HEK293 (cell line): ENCODE data around the gene MGAT4B.

ENCODE experiments used
- GLI2 ChIP-seq: fragments of 450-650 bp; formaldehyde crosslinking; IDR thresholded peaks from 2 replicates; pipeline ENCODE4; 2017; ENCODE audit warnings: missing biosample characterization, missing genetic modification characterization, low read depth, borderline replicate concordance
- GLIS1 ChIP-seq: fragments of 450-650 bp; formaldehyde crosslinking; IDR thresholded peaks from 2 replicates; pipeline ENCODE4 v1.5.1; 2016; ENCODE audit warnings: missing biosample characterization, missing genetic modification characterization
- KLF1 ChIP-seq: fragments of 450-650 bp; formaldehyde crosslinking; IDR thresholded peaks from 2 replicates; pipeline ENCODE4 v1.5.1; 2016; ENCODE audit warnings: missing biosample characterization, missing genetic modification characterization
- OSR2 ChIP-seq: fragments of 450-650 bp; formaldehyde crosslinking; IDR thresholded peaks from 2 replicates; pipeline ENCODE4 v1.5.1; 2016; ENCODE audit warnings: missing biosample characterization, missing genetic modification characterization
- SCRT1 ChIP-seq: fragments of 450-650 bp; formaldehyde crosslinking; IDR thresholded peaks from 2 replicates; pipeline ENCODE4 v1.5.1; 2016; ENCODE audit warnings: missing biosample characterization, missing genetic modification characterization, borderline replicate concordance
- TCF7L2 ChIP-seq: IDR thresholded peaks from 2 replicates; pipeline ENCODE4 v1.6.1; 2011; ENCODE audit warnings: low read depth, mild to moderate bottlenecking, inconsistent platforms, low read length, moderate library complexity, borderline replicate concordance
- YY2 ChIP-seq: fragments of 450-650 bp; formaldehyde crosslinking; IDR thresholded peaks from 2 replicates; pipeline ENCODE4 v1.5.1; 2016; ENCODE audit warnings: missing biosample characterization, missing genetic modification characterization
- ZBTB48 ChIP-seq: fragments of 450-650 bp; formaldehyde crosslinking; IDR thresholded peaks from 2 replicates; pipeline ENCODE4 v1.5.1; 2016; ENCODE audit warnings: missing biosample characterization, missing genetic modification characterization
- ZNF121 ChIP-seq: fragments of 450-650 bp; formaldehyde crosslinking; IDR thresholded peaks from 2 replicates; pipeline ENCODE4 v1.5.1; 2016; ENCODE audit warnings: missing biosample characterization, missing genetic modification characterization
- ZNF132 ChIP-seq: fragments of 450-650 bp; formaldehyde crosslinking; IDR thresholded peaks from 2 replicates; pipeline ENCODE4 v1.5.1; 2017; ENCODE audit warnings: missing biosample characterization, missing genetic modification characterization, borderline replicate concordance
- ZNF146 ChIP-seq: fragments of 450-650 bp; formaldehyde crosslinking; IDR thresholded peaks from 2 replicates; pipeline ENCODE4 v1.5.1; 2016; ENCODE audit warnings: missing biosample characterization, missing genetic modification characterization
- ZNF157 ChIP-seq: fragments of 450-650 bp; formaldehyde crosslinking; IDR thresholded peaks from 2 replicates; pipeline ENCODE4 v1.5.1; 2016; ENCODE audit warnings: missing biosample characterization, missing genetic modification characterization
- ZNF169 ChIP-seq: fragments of 450-650 bp; formaldehyde crosslinking; IDR thresholded peaks from 2 replicates; pipeline ENCODE4 v1.5.1; 2016; ENCODE audit warnings: missing biosample characterization, missing genetic modification characterization
- ZNF248 ChIP-seq: fragments of 450-650 bp; formaldehyde crosslinking; IDR thresholded peaks from 2 replicates; pipeline ENCODE4 v1.5.1; 2017; ENCODE audit warnings: missing biosample characterization, missing genetic modification characterization
- ZNF26 ChIP-seq: fragments of 450-650 bp; formaldehyde crosslinking; IDR thresholded peaks from 2 replicates; pipeline ENCODE4 v1.5.1; 2016; ENCODE audit warnings: missing biosample characterization, missing genetic modification characterization
- ZNF266 ChIP-seq: fragments of 450-650 bp; formaldehyde crosslinking; IDR thresholded peaks from 2 replicates; pipeline ENCODE4 v1.5.1; 2016; ENCODE audit warnings: missing biosample characterization, missing genetic modification characterization, low read depth
- ZNF274 ChIP-seq, 2 experiments: fragments of 200-500 bp in 1 of 2; fragments of 450-650 bp in 1 of 2; sonication (Bioruptor generic) in 1 of 2; formaldehyde crosslinking in 1 of 2; IDR thresholded peaks; 2 replicates each; pipeline versions ENCODE4 v1.5.1 to v1.6.1; 2014 to 2016; ENCODE audit warnings: borderline replicate concordance in 1 of 2, inconsistent platforms in 1 of 2, low read length in 1 of 2, missing biosample characterization in 1 of 2, missing genetic modification characterization in 1 of 2
- ZNF280C ChIP-seq: fragments of 450-650 bp; formaldehyde crosslinking; IDR thresholded peaks from 2 replicates; pipeline ENCODE4 v1.5.1; 2016; ENCODE audit warnings: missing biosample characterization, missing genetic modification characterization
- ZNF350 ChIP-seq: fragments of 450-650 bp; formaldehyde crosslinking; IDR thresholded peaks from 2 replicates; pipeline ENCODE4 v1.5.0; 2017; ENCODE audit warnings: missing biosample characterization, mild to moderate bottlenecking, missing genetic modification characterization
- ZNF366 ChIP-seq: fragments of 450-650 bp; formaldehyde crosslinking; conservative IDR thresholded peaks from 2 replicates; pipeline ENCODE4 v1.5.1; 2016; ENCODE audit warnings: missing biosample characterization, missing genetic modification characterization
- ZNF37A ChIP-seq: fragments of 450-650 bp; IDR thresholded peaks from 2 replicates; pipeline ENCODE4 v1.5.1; 2018; ENCODE audit warnings: missing biosample characterization, missing genetic modification characterization
- ZNF416 ChIP-seq: fragments of 450-650 bp; formaldehyde crosslinking; IDR thresholded peaks from 2 replicates; pipeline ENCODE4 v1.5.1; 2016; ENCODE audit warnings: missing biosample characterization, missing genetic modification characterization
- ZNF433 ChIP-seq: fragments of 450-650 bp; formaldehyde crosslinking; IDR thresholded peaks from 2 replicates; pipeline ENCODE4 v1.5.1; 2016; ENCODE audit warnings: missing biosample characterization, missing genetic modification characterization, low read depth
- ZNF501 ChIP-seq: fragments of 450-650 bp; formaldehyde crosslinking; IDR thresholded peaks from 2 replicates; pipeline ENCODE4 v1.5.1; 2016; ENCODE audit warnings: missing biosample characterization, missing genetic modification characterization
- ZNF529 ChIP-seq: fragments of 450-650 bp; formaldehyde crosslinking; IDR thresholded peaks from 2 replicates; pipeline ENCODE4 v1.5.1; 2017; ENCODE audit warnings: missing genetic modification characterization, missing biosample characterization; ENCODE audit not compliant: insufficient replicate concordance
- ZNF530 ChIP-seq: fragments of 450-650 bp; formaldehyde crosslinking; IDR thresholded peaks from 2 replicates; pipeline ENCODE4 v1.5.1; 2016; ENCODE audit warnings: low read depth, missing biosample characterization, missing genetic modification characterization
- ZNF549 ChIP-seq: fragments of 450-650 bp; IDR thresholded peaks from 2 replicates; pipeline ENCODE4 v1.5.1; 2018; ENCODE audit warnings: missing biosample characterization, missing genetic modification characterization, mild to moderate bottlenecking, inconsistent platforms, moderate library complexity
- ZNF555 ChIP-seq: fragments of 450-650 bp; formaldehyde crosslinking; conservative IDR thresholded peaks from 2 replicates; pipeline ENCODE4 v1.5.1; 2017; ENCODE audit warnings: missing biosample characterization, mild to moderate bottlenecking, missing genetic modification characterization, inconsistent platforms
- ZNF596 ChIP-seq: fragments of 450-650 bp; IDR thresholded peaks from 2 replicates; pipeline ENCODE4 v1.5.0; 2018; ENCODE audit warnings: missing biosample characterization, mild to moderate bottlenecking, missing genetic modification characterization, moderate library complexity
- ZNF623 ChIP-seq: fragments of 450-650 bp; formaldehyde crosslinking; IDR thresholded peaks from 2 replicates; pipeline ENCODE4 v1.5.1; 2016; ENCODE audit warnings: missing biosample characterization, missing genetic modification characterization
- ZNF629 ChIP-seq: fragments of 450-650 bp; formaldehyde crosslinking; IDR thresholded peaks from 2 replicates; pipeline ENCODE4 v1.5.1; 2017; ENCODE audit warnings: missing biosample characterization, missing genetic modification characterization
- ZNF645 ChIP-seq: fragments of 450-650 bp; formaldehyde crosslinking; IDR thresholded peaks from 2 replicates; pipeline ENCODE4; 2016; ENCODE audit warnings: missing biosample characterization, missing genetic modification characterization
- ZNF664 ChIP-seq: fragments of 450-650 bp; formaldehyde crosslinking; IDR thresholded peaks from 2 replicates; pipeline ENCODE4 v1.5.1; 2016; ENCODE audit warnings: missing biosample characterization, missing genetic modification characterization
- ZSCAN16 ChIP-seq: fragments of 450-650 bp; formaldehyde crosslinking; IDR thresholded peaks from 2 replicates; pipeline ENCODE4 v1.5.1; 2016; ENCODE audit warnings: missing biosample characterization, missing genetic modification characterization
- TF ChIP-seq, protein P1 (sequence below): fragments of 450-650 bp; formaldehyde crosslinking; IDR thresholded peaks from 2 replicates; pipeline ENCODE4 v1.5.1; 2017; ENCODE audit warnings: missing biosample characterization, missing genetic modification characterization

Gene MGAT4B

GRCh38 chr5:179821298-179822058 lies 14.8 kb upstream of the MGAT4B start (continued):
- TF ChIP-seq SCRT1 (tag by site-specific recombination) (no peak), GLIS1 (tag by site-specific recombination) (peak; percentile 90), ZSCAN16 (no peak), TCF7L2 (no peak), ZNF629 (tag by site-specific recombination) (peak; percentile 50; the same call in 1 of the 2 replicates), ZNF433 (tag by site-specific recombination) (no peak), YY2 (tag by site-specific recombination) (no peak), ZNF596 (tag by site-specific recombination) (no peak), ZBTB48 (tag by site-specific recombination) (no peak), ZNF549 (tag by site-specific recombination) (no peak), ZNF274 (IDR thresholded peaks at IDR 0.05; ENCODE audit: low read length) (no peak), ZNF274 (tag by site-specific recombination; IDR thresholded peaks at IDR 0.05; ENCODE audit: borderline replicate concordance) (no peak), ZNF501 (tag by site-specific recombination) (no peak), ZNF664 (tag by site-specific recombination) (no peak), ZNF280C (no peak), ZNF248 (tag by site-specific recombination) (no peak), KLF1 (tag by site-specific recombination) (peak; percentile 40; the same call in 1 of the 2 replicates), ZNF121 (tag by site-specific recombination) (no peak), ZNF623 (no peak), ZNF169 (no peak), ZNF37A (tag by site-specific recombination) (no peak), ZNF555 (no peak), ZNF645 (tag by site-specific recombination) (no peak), GLI2 (tag by site-specific recombination) (no peak), ZNF530 (no peak), ZNF366 (tag by site-specific recombination) (no peak), ZNF132 (tag by site-specific recombination) (no peak), OSR2 (tag by site-specific recombination) (peak; percentile 84), ZNF146 (no peak), ZNF157 (tag by site-specific recombination) (no peak), ZNF26 (tag by site-specific recombination) (no peak), ZNF416 (tag by site-specific recombination) (no peak), ZNF350 (tag by site-specific recombination) (no peak), ZNF266 (tag by site-specific recombination) (no peak), ZNF529 (no peak)
- TF ChIP-seq, protein P1, sequence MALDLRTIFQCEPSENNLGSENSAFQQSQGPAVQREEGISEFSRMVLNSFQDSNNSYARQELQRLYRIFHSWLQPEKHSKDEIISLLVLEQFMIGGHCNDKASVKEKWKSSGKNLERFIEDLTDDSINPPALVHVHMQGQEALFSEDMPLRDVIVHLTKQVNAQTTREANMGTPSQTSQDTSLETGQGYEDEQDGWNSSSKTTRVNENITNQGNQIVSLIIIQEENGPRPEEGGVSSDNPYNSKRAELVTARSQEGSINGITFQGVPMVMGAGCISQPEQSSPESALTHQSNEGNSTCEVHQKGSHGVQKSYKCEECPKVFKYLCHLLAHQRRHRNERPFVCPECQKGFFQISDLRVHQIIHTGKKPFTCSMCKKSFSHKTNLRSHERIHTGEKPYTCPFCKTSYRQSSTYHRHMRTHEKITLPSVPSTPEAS = no peak
